CD8-positive, alpha-beta memory T cell (primary cell): Measurements from ENCODE around the gene CADPS. TPM values are rescaled to one million over a fixed set of nuclear protein-coding genes. Genes with fewer than 3 reads are reported as not detected.

Experiments used
- CTCF ChIA-PET: fragments of 350-600 bp; sonication (Branson Sonifier 250); formaldehyde crosslinking; loops from one replicate; lab custom pipeline; 2021; ENCODE audit warnings: antibody characterized with exemption; lab: Charles Lee
- POLR2A ChIA-PET: fragments of 350-600 bp; sonication (Branson Sonifier 250); formaldehyde crosslinking; loops from one replicate; lab custom pipeline; 2021; ENCODE audit warnings: antibody characterized with exemption; lab: Charles Lee
- DNase-seq, 5 donors: peaks; one replicate each; pipeline versions ENCODE4 v3.0.0 to v3.0.0-alpha.2; 2020 to 2022; ENCODE audit warnings: mixed read lengths in 1 of 5
- H3K27ac ChIP-seq: one replicate; pipeline ENCODE4 v1.7.0; 2013; ENCODE audit warnings: low read depth, mild to moderate bottlenecking, low read length, moderate library complexity
- H3K27me3 ChIP-seq: 2 replicates; pipeline ENCODE4 v1.7.0; 2013; ENCODE audit warnings: low read length, mild to moderate bottlenecking; ENCODE audit not compliant: insufficient read depth, poor library complexity, severe bottlenecking
- H3K36me3 ChIP-seq: 2 replicates; pipeline ENCODE4 v1.7.0; 2013; ENCODE audit warnings: mild to moderate bottlenecking, low read length, moderate library complexity; ENCODE audit not compliant: insufficient read depth
- H3K4me1 ChIP-seq: 2 replicates; pipeline ENCODE4 v1.7.0; 2013; ENCODE audit warnings: mild to moderate bottlenecking, low read length, moderate library complexity; ENCODE audit not compliant: insufficient read depth
- H3K4me3 ChIP-seq: 2 replicates; pipeline ENCODE4 v1.7.0; 2013; ENCODE audit warnings: mild to moderate bottlenecking, low read length
- H3K9me3 ChIP-seq: 2 replicates; pipeline ENCODE4 v1.7.0; 2013; ENCODE audit warnings: mild to moderate bottlenecking, low read length
- H3K27ac Mint-ChIP-seq, 8 donors: one replicate each; pipeline ENCODE4 v1.8.0; 2020 to 2021; ENCODE audit warnings: mixed read lengths in 8 of 8, mild to moderate bottlenecking in 6 of 8, inconsistent platforms in 3 of 8, moderate library complexity in 3 of 8
- H3K27me3 Mint-ChIP-seq, 2 donors: one replicate each; pipeline ENCODE4 v1.8.0; 2020 to 2021; ENCODE audit warnings: mixed read lengths in 2 of 2, mild to moderate bottlenecking in 1 of 2, moderate library complexity in 1 of 2
- H3K36me3 Mint-ChIP-seq, 3 donors: one replicate each; pipeline ENCODE4 v1.8.0; 2020 to 2021; ENCODE audit warnings: mixed read lengths in 3 of 3, inconsistent platforms in 1 of 3, mild to moderate bottlenecking in 1 of 3
- H3K4me1 Mint-ChIP-seq, 3 donors: one replicate each; pipeline ENCODE4 v1.8.0; 2020 to 2021; ENCODE audit warnings: mixed read lengths in 3 of 3, inconsistent platforms in 1 of 3, mild to moderate bottlenecking in 1 of 3
- H3K4me3 Mint-ChIP-seq, 7 donors: one replicate each; pipeline ENCODE4 v1.8.0; 2020 to 2021; ENCODE audit warnings: mixed read lengths in 7 of 7, mild to moderate bottlenecking in 6 of 7, moderate library complexity in 4 of 7, inconsistent platforms in 2 of 7
- H3K9me3 Mint-ChIP-seq, 5 donors: one replicate each; pipeline ENCODE4 v1.8.0; 2020 to 2022; ENCODE audit warnings: mixed read lengths in 5 of 5, mild to moderate bottlenecking in 3 of 5, moderate library complexity in 2 of 5, inconsistent platforms in 1 of 5
- polyA plus RNA-seq: library from polyadenylated mRNA; unstranded; fragments of 300-500 nt; fragmentation: Illumina TruSeq; gene quantifications from one replicate; pipeline ENCODE4 v1.2.3, GENCODE V29; 2021
- total RNA-seq, 2 experiments: library from RNA; stranded (reverse); gene quantifications; one replicate each; pipeline ENCODE4 v1.2.3, GENCODE V29; 2021

Gene CADPS
- total and polyA plus RNA-seq, 3 experiments from 2014 or later: not detected

GRCh38 chr3:62523672-62524071, 351.5 kb downstream of the CADPS start:
- H3K36me3 ChIP-seq: no peaks in the 10 kb centered on the region
- POLR2A ChIA-PET: no interaction called here
- no peaks in the 10 kb centered on the region for H3K36me3 Mint-ChIP-seq
- DNase-seq: no peak
- peaks cover 0 to 6% (median 0%) of the 10 kb centered on the region in 5 donors for H3K9me3 Mint-ChIP-seq
- no peaks in the 10 kb centered on the region for H3K9me3 ChIP-seq
- no peaks in the 10 kb centered on the region for H3K4me1 ChIP-seq
- H3K27me3 Mint-ChIP-seq: no peaks in the 10 kb centered on the region
- no peak overlapping the region for H3K4me3 Mint-ChIP-seq
- H3K27ac Mint-ChIP-seq: no peak overlapping the region
- H3K27me3 ChIP-seq: no peaks in the 10 kb centered on the region
- H3K4me3 ChIP-seq: no peak overlapping the region
- no peak overlapping the region for H3K27ac ChIP-seq
- CTCF ChIA-PET: no interaction called here
- H3K4me1 Mint-ChIP-seq: no peaks in the 10 kb centered on the region

GRCh38 chr3:62521464-62522105, 353.6 kb downstream of the CADPS start:
- H3K4me1 Mint-ChIP-seq: no peaks in the 10 kb centered on the region
- Histone ChIP-seq H3K4me1 (no peaks in the 10 kb centered on the region), H3K9me3 (no peaks in the 10 kb centered on the region), H3K27me3 (no peaks in the 10 kb centered on the region), H3K36me3 (no peaks in the 10 kb centered on the region), H3K4me3 (no peak overlapping the region), H3K27ac (no peak overlapping the region)
- no peak overlapping the region for H3K4me3 Mint-ChIP-seq
- DNase-seq: no peak
- H3K27me3 Mint-ChIP-seq: no peaks in the 10 kb centered on the region
- H3K9me3 Mint-ChIP-seq: peaks cover 0 to 6% (median 0%) of the 10 kb centered on the region in 5 donors
- POLR2A ChIA-PET: no interaction called here
- H3K36me3 Mint-ChIP-seq: no peaks in the 10 kb centered on the region
- H3K27ac Mint-ChIP-seq: no peak overlapping the region
- CTCF ChIA-PET: no interaction called here

GRCh38 chr3:62503516-62503915, 371.7 kb downstream of the CADPS start:
- POLR2A ChIA-PET: no interaction called here
- Histone ChIP-seq H3K4me3 (no peak overlapping the region), H3K27me3 (no peaks in the 10 kb centered on the region), H3K4me1 (no peaks in the 10 kb centered on the region), H3K36me3 (no peaks in the 10 kb centered on the region), H3K9me3 (no peaks in the 10 kb centered on the region), H3K27ac (no peak overlapping the region)
- H3K27ac Mint-ChIP-seq: no peak overlapping the region
- no peaks in the 10 kb centered on the region for H3K27me3 Mint-ChIP-seq
- H3K4me3 Mint-ChIP-seq: no peak overlapping the region
- no peak for DNase-seq
- peaks cover 0 to 4% (median 0%) of the 10 kb centered on the region in 5 donors for H3K9me3 Mint-ChIP-seq
- no peaks in the 10 kb centered on the region for H3K36me3 Mint-ChIP-seq
- no peaks in the 10 kb centered on the region for H3K4me1 Mint-ChIP-seq
- CTCF ChIA-PET: no interaction called here

GRCh38 chr3:62502315-62503300, 372.6 kb downstream of the CADPS start:
- Histone ChIP-seq H3K27ac (no peak overlapping the region), H3K27me3 (no peaks in the 10 kb centered on the region), H3K4me1 (no peaks in the 10 kb centered on the region), H3K9me3 (no peaks in the 10 kb centered on the region), H3K36me3 (no peaks in the 10 kb centered on the region), H3K4me3 (no peak overlapping the region)
- H3K27me3 Mint-ChIP-seq: no peaks in the 10 kb centered on the region
- no peak overlapping the region for H3K4me3 Mint-ChIP-seq
- POLR2A ChIA-PET: no interaction called here
- H3K9me3 Mint-ChIP-seq: peaks cover 0 to 4% (median 0%) of the 10 kb centered on the region in 5 donors
- CTCF ChIA-PET: no interaction called here
- H3K27ac Mint-ChIP-seq: no peak overlapping the region
- H3K36me3 Mint-ChIP-seq: no peaks in the 10 kb centered on the region
- H3K4me1 Mint-ChIP-seq: no peaks in the 10 kb centered on the region
- DNase-seq: no peak

- H3K9me3 ChIP-seq: no peaks in the 10 kb centered on the region
- no peaks in the 10 kb centered on the region for H3K36me3 ChIP-seq
- H3K27me3 Mint-ChIP-seq: no peaks in the 10 kb centered on the region
- no peak overlapping the region for H3K27ac ChIP-seq
- no peak for DNase-seq
- peaks cover 0 to 4% (median 0%) of the 10 kb centered on the region in 5 donors for H3K9me3 Mint-ChIP-seq
- POLR2A ChIA-PET: no interaction called here
- H3K36me3 Mint-ChIP-seq: no peaks in the 10 kb centered on the region
- no peak overlapping the region for H3K4me3 Mint-ChIP-seq
- no peaks in the 10 kb centered on the region for H3K4me1 ChIP-seq
- H3K27me3 ChIP-seq: no peaks in the 10 kb centered on the region
- CTCF ChIA-PET: no interaction called here
- H3K27ac Mint-ChIP-seq: no peak overlapping the region
- H3K4me3 ChIP-seq: no peak overlapping the region
- H3K4me1 Mint-ChIP-seq: no peaks in the 10 kb centered on the region
Observed at GRCh38 chr3:62501289-62501668, 373.9 kb downstream of the CADPS start.

- Mint-ChIP-seq H3K27me3 (no peaks in the 10 kb centered on the region), H3K4me3 (no peak overlapping the region), H3K9me3 (peaks cover 0 to 4% (median 0%) of the 10 kb centered on the region in 5 donors), H3K4me1 (no peaks in the 10 kb centered on the region), H3K36me3 (no peaks in the 10 kb centered on the region), H3K27ac (no peak overlapping the region)
- no peaks in the 10 kb centered on the region for H3K4me1 ChIP-seq
- DNase-seq: no peak
- no peak overlapping the region for H3K4me3 ChIP-seq
- POLR2A ChIA-PET: no interaction called here
- no peaks in the 10 kb centered on the region for H3K27me3 ChIP-seq
- CTCF ChIA-PET: no interaction called here
- no peak overlapping the region for H3K27ac ChIP-seq
- no peaks in the 10 kb centered on the region for H3K36me3 ChIP-seq
- H3K9me3 ChIP-seq: no peaks in the 10 kb centered on the region
Observed at GRCh38 chr3:62500556-62501288, 374.5 kb downstream of the CADPS start.

- Histone ChIP-seq H3K4me1 (no peaks in the 10 kb centered on the region), H3K27ac (no peak overlapping the region), H3K36me3 (no peaks in the 10 kb centered on the region), H3K9me3 (no peaks in the 10 kb centered on the region), H3K4me3 (no peak overlapping the region), H3K27me3 (no peaks in the 10 kb centered on the region)
- DNase-seq: no peak
- peaks cover 0 to 9% (median 0%) of the 10 kb centered on the region in 5 donors for H3K9me3 Mint-ChIP-seq
- H3K4me3 Mint-ChIP-seq: no peak overlapping the region
- ChIA-PET POLR2A (no interaction called here), CTCF (no interaction called here)
- H3K36me3 Mint-ChIP-seq: no peaks in the 10 kb centered on the region
- H3K27ac Mint-ChIP-seq: no peak overlapping the region
- no peaks in the 10 kb centered on the region for H3K4me1 Mint-ChIP-seq
- H3K27me3 Mint-ChIP-seq: no peaks in the 10 kb centered on the region
Observed at GRCh38 chr3:62497156-62497555, 378.1 kb downstream of the CADPS start.

GRCh38 chr3:62496503-62496902, 378.7 kb downstream of the CADPS start:
- Histone ChIP-seq H3K4me1 (no peaks in the 10 kb centered on the region), H3K27ac (no peak overlapping the region), H3K9me3 (no peaks in the 10 kb centered on the region), H3K4me3 (no peak overlapping the region), H3K27me3 (no peaks in the 10 kb centered on the region), H3K36me3 (no peaks in the 10 kb centered on the region)
- Mint-ChIP-seq H3K4me1 (no peaks in the 10 kb centered on the region), H3K36me3 (no peaks in the 10 kb centered on the region), H3K27me3 (no peaks in the 10 kb centered on the region), H3K4me3 (no peak overlapping the region), H3K27ac (peak overlapping the region in 1 of 8 donors; percentile 54), H3K9me3 (peaks cover 0 to 9% (median 0%) of the 10 kb centered on the region in 5 donors)
- ChIA-PET POLR2A (no interaction called here), CTCF (no interaction called here)
- DNase-seq: no peak
